NCI-H1436 (cell line): ENCODE measurements around the gene PLCB4.

ENCODE experiments used
- DNase-seq: peaks from one replicate; lab custom pipeline; 2025; lab: John Stamatoyannopoulos, UW

The PLCB4 gene

GRCh38 chr20:9270831-9271230 is 201.9 kb downstream of the PLCB4 start:
- no peak for DNase-seq

DNA sequence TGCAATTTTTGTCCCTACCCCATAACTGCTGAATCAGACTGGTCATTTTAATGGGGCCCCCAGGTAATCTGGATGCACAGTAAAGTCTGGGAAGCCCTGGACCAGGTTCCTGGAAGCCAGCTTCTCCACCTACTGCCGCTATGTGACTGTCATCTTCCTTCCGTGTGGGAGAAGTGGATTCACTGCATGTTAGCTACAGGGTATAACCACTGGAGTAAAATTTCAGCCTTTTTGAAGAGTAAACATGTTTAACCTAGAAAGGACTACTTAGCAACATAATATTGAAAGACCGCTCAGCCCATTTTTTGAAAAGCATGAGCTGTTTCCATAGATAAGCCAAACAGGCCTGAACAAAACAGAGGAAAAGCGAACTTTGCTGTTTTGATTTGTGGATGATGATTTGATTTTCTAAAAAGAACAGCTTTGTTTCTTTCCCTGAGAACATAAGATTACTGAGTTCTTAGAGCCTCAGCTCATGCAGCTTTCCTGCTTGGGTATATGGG is 208.1 kb downstream of the PLCB4 start:
- DNase-seq: no peak

DNA sequence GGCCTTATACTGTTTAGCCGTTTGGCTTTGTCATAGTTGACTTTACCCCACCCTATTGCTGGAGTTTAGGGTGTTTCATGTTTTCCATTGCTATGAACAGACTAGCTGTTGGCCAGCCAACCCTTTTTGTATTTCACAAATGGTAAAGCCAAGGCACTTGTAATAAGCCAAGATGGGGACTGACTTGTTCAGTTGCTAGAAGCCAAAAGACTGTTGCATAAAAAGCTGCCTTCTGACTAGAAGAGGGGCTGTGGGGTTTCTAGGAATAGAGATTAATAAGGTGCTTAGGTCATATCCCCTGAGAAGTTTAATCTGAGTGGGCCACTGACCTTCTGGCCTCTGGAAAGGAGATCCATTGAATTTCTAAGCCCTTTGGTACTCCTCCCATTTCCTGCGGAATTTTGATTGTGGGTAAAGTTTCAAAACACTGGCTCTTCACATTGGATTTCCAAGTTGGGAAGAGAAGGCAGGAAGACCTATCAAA is 211.1 kb downstream of the PLCB4 start:
- DNase-seq: no peak

DNA sequence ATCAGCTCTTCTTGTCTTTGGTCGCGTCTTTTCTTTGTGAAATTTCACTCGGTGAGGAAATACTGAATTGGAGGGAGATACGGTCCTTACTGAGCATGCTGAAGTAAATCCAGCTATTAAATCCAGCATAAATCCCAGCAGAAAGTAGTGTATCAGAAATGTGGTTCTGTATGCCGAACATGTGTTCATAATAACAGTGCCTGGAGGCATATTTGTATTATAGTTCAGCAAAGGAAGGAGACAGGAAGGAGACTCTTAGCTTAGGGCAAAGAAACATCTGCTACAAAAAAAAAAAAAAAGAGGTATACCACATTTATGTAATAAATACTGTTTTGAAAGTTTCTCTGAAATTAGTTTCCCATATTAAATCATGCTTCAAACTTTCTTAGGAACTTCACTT is 211.8 kb downstream of the PLCB4 start:
- DNase-seq: no peak

- no peak for DNase-seq
Observed at GRCh38 chr20:9281803-9282202, 212.9 kb downstream of the PLCB4 start.

DNA sequence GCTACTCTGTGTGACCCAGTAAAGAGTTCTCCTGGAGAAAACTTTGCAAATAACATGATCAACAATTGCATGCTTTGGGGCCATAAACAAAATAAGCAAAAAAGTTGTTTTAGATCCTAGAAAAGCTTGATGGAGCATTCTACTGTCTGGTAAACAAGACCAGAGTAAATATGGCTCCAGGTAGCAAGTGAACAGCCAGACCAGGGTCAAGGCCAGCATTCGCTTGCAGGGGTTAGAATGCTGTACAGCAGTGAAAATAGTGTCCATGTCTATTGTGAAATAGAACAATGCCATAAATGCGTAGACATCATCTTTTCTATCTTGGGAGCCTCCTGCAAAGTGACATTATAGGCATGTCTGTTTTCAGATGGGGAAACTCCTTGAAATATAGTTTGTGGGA is 216.7 kb downstream of the PLCB4 start:
- no peak for DNase-seq

DNA sequence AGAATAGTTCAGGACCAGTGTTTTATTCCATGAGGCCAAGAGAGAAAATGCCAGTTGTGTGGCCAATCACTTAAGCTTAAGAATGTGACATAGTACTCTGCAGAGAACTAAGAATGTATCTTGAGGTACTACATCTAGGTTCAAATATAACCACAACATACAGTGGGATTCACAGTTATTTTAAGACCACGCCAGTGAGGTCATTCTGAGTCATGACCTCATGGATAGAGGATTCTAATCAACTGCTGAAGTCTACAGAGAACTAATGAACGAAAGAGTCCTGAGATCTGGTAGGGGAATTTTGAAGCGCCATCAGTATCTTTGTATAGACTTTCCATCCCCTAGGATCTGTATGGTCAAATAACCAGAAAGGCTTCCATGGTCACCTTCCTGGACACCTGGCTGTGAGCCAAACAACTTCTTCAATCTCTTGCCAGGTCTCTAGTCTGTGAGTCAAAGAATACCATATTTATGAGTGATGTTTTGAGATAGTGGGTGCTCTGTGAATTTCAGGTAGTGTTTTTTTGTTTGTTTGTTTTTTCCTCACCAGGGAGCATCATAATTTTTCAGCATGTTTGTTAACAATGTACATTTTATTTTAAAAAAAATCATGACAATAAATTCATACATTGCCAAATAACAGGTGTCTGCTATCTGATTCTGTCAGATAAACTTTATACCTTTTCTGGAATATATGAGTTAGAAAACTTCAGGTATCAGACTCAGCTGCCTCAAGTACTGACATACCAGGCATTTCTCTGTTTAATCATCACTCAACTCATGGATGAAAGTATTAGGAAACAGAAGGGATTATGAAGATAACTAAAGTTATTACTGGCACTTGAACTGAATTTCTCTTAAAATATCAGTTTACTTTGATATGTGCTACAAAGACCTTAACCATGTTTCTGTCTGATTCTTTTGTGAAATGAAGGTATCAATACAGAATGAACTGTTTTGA is 217.9 kb downstream of the PLCB4 start:
- DNase-seq: no peak

DNA sequence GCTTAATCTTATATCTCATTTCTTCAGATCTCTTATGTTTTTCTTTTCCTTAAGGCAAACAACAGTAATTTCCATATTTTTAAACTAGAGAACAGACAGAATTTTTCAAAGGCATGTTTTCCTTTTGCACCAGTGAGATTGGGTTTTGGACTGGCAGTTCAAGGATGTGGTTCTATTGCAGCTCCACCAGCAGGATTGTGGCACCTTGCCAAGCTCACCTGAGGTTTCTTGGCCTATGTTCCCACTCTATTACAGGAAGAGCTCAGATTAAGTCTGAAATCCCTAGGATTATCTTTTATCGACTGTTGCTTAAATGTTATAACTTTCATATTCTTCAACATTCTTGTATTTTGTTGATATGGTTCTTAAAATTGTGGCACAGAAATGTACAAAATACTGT is 218.9 kb downstream of the PLCB4 start:
- no peak for DNase-seq

GRCh38 chr20:9290331-9290730 is 221.4 kb downstream of the PLCB4 start:
- DNase-seq: no peak

DNA sequence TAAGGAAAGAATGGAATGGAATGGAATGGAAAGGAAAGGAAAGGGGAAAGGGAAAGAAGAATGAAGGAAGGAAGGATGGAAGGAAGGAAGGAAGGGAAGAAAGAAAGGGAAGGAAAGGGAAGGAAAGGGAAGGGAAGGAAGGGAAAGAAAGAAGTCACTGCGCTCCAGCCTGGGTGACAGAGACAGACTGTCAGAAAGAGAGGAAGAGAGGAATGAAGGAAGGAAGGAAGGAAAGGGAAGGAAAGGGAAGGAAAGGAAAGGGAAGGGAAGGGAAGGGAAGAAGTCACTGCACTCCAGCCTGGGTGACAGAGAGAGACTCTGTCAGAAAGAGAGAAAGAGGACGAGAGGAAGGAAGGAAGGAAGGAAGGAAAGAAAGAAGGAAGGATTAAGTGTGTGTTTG is 224.3 kb downstream of the PLCB4 start:
- DNase-seq: no peak

GRCh38 chr20:9294041-9294440 is 225.2 kb downstream of the PLCB4 start:
- no peak for DNase-seq

GRCh38 chr20:9298906-9299305 is 230.0 kb downstream of the PLCB4 start:
- no peak for DNase-seq

DNA sequence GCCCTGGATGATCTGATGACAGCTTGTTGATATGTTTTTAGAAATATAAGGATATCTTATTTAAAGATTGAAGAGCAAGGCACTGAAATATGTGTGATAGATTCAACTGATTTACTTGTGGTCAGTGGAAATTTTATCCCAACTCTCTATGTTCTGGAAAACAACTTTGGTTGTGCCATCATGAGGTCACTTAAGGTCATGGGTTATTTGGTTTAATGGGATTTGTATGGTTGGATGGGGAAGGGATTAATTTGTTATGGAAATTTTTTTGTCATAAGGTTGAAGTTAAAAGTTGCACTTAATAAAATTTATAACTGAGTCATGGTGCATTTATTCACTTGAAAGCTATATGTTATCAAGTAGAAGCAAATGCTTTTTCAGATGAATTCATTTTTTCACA is 231.2 kb downstream of the PLCB4 start:
- DNase-seq: no peak

GRCh38 chr20:9300534-9300933 is 231.6 kb downstream of the PLCB4 start:
- DNase-seq: no peak

DNA sequence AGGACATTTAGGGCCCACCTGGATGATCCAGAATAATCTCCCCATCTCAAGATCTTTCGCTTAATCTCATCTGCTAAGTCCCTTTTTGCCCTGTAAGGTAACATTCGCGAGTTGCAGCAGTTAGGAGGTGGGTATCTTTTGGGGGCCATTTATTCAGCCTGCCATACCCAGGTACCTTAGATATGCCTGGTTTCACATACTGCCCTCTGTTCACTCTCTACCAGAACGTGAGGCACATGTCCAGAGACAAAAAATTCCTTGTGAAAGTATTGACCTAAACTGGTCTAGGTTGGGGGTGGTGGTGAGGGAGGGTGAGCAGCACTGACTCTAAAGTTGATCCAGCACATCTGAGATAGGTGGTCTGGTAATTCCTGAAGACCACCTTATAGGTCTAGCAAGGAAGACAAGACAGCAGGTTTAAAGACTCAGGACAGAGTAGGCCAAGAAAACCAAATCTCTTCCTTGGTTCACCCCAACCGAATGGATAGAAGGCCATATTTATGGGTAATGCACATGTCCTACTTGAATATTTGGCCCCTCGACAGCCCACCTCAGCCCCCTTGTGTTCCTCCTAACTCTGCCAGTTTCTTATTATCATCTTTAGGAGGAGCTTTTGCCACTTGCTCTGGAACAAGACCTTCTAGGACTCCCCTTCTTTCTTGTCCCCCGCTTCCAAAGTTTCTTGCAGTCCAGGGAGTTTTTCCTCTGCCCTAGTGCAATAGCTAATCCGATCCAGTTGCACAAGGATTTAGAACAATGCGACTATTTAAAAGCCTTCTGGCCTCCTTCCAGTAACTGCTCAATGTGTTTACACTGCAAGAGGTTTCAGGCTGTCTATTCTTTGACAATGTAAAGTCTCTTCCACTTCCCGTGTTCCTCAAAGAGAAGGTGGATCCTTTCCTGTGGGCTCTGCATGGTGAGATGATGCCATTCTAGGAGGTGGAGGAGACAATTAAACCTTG is 232.5 kb downstream of the PLCB4 start:
- no peak for DNase-seq

GRCh38 chr20:9302091-9302462 is 233.2 kb downstream of the PLCB4 start:
- no peak for DNase-seq

- DNase-seq: no peak
Observed at GRCh38 chr20:9306521-9306920, 237.6 kb downstream of the PLCB4 start.

- DNase-seq: no peak
Observed at GRCh38 chr20:9308056-9308455, 239.2 kb downstream of the PLCB4 start.

- DNase-seq: no peak
Observed at GRCh38 chr20:9311132-9311531, 242.2 kb downstream of the PLCB4 start.

- no peak for DNase-seq
Observed at GRCh38 chr20:9319687-9320384, 250.9 kb downstream of the PLCB4 start.

DNA sequence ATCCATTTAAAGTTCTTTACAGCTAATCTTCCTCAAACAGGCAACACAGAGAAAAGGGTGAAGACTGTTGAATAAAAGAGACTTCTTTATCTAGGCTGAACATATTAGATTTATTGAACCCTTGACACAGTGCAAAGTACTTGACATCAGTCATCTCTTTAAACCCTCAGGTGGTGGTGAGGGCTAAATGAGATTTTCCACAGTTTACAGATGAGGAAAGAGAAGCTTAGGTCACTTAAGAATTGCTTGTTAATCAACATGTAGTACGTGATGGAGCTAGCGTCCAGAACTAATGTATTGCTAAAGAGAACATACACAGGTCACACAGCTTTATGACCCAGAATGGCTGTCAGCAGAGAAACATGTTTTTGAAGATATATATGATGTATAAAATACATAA is 252.1 kb downstream of the PLCB4 start:
- no peak for DNase-seq

- no peak for DNase-seq
Observed at GRCh38 chr20:9322661-9323060, 253.8 kb downstream of the PLCB4 start.
